HUDEP-2 (cell line): ENCODE results near the gene TAF11L2.
"Not testable (repeated sequence)": the region's sequence is repeated elsewhere in the genome, so short reads cannot be mapped to it uniquely, and the experiment has no call there.

ENCODE experiments used
- DNase-seq, 76 experiments: peaks; one replicate each; lab custom pipeline; 2025; ENCODE audit not compliant: unreplicated experiment in 76 of 76; lab: John Stamatoyannopoulos, UW

TAF11L2 gene

DNA sequence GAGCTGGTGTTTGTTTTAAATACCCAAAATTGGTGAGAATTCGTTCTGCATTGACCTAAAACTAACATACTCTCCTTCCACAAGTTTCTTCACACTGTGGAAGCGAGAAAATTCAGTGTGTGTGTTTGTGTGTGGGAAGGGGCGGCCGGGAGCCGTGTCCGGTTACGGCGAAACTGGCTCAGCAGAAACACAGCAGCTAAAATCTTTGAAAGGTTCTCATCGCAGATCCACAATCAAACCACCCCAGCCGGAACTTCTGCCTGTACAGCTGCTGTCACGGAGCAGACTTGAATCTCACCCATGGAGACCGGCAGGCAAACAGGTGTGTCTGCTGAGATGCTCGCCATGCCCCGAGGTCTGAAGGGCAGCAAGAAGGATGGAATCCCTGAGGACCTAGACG lies 26.9 kb downstream of the TAF11L2 start, which contains the start of gene TAF11L5:
TSS of gene TAF11L5 (plus strand) at position 301 of the 400 bp plus-strand sequence.
- not testable (repeated sequence) for DNase-seq

- not testable (repeated sequence) for DNase-seq
These were observed 28.5 kb downstream of the TAF11L2 start for GRCh38 chr5:17526504-17526903.

DNA sequence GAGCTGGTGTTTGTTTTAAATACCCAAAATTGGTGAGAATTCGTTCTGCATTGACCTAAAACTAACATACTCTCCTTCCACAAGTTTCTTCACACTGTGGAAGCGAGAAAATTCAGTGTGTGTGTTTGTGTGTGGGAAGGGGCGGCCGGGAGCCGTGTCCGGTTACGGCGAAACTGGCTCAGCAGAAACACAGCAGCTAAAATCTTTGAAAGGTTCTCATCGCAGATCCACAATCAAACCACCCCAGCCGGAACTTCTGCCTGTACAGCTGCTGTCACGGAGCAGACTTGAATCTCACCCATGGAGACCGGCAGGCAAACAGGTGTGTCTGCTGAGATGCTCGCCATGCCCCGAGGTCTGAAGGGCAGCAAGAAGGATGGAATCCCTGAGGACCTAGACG lies 30.3 kb downstream of the TAF11L2 start, which contains the start of gene TAF11L6:
TSS of gene TAF11L6 (plus strand) at position 301 of the 400 bp plus-strand sequence.
- not testable (repeated sequence) for DNase-seq
